ENCODE data around the gene MT1H. TPM values are rescaled to one million over a fixed set of nuclear protein-coding genes. Genes with fewer than 3 reads are reported as not detected.

The MT1H gene
- total RNA-seq, 2 experiments from 2014 or later, result 0.70 TPM; not detected in 1

DNA sequence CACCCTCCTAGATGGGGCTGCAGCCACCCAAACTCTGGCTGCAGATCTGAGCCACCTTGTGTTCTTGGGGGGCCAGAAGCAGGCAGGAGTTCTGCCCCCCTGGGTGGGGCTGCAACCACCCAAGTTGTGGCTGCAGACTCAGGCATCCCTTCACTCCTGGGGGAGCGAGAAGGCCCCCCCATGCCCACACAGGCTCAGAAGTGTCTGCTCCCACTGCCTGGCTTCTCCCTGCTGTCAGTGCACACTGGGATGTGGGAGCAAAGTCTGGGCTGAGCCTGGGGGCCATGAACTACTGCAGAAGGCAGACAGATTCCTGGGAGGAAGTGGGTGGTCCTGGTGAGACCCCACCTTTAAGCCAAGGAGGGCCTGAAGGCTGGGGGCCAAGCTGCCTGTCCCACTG is 25.6 kb downstream of the MT1H start:
- no peaks in the 10 kb centered on the region for H3K27me3 Mint-ChIP-seq
- H3K36me3 Mint-ChIP-seq, result no peaks in the 10 kb centered on the region
- ChIA-PET CTCF (interaction anchor here (0.7 kb wide), 1 partner anchor 11 kb away, joined by 4 read pairs; no protein-coding TSS in a partner anchor), POLR2A (no interaction called here)
- no peak for DNase-seq
- H3K9me3 Mint-ChIP-seq, result no peaks in the 10 kb centered on the region
- H3K4me1 Mint-ChIP-seq (ENCODE audit: low read depth), result no peaks in the 10 kb centered on the region
- no peak overlapping the region for H3K4me3 Mint-ChIP-seq
- H3K27ac Mint-ChIP-seq, result no peak overlapping the region
- intact Hi-C loops (cut with micrococcal nuclease), result no loop called here

GRCh38 chr16:56697456-56698155 is 28.0 kb downstream of the MT1H start:
- POLR2A ChIA-PET, result no interaction called here
- no peaks in the 10 kb centered on the region for H3K36me3 Mint-ChIP-seq
- H3K4me3 Mint-ChIP-seq, result no peak overlapping the region
- no peaks in the 10 kb centered on the region for H3K27me3 Mint-ChIP-seq
- H3K9me3 Mint-ChIP-seq, result no peaks in the 10 kb centered on the region
- no peak for DNase-seq
- CTCF ChIA-PET, result interaction anchor here (2.2 kb wide), 1 partner anchor 121 kb away, joined by 8 read pairs; no protein-coding TSS in a partner anchor
- intact Hi-C loops (cut with micrococcal nuclease), result no loop called here
- H3K4me1 Mint-ChIP-seq (ENCODE audit: low read depth), result peaks cover 7% of the 10 kb centered on the region
- H3K27ac Mint-ChIP-seq, result no peak overlapping the region

- intact Hi-C loops (cut with micrococcal nuclease), result no loop called here
- no peaks in the 10 kb centered on the region for H3K9me3 Mint-ChIP-seq
- H3K36me3 Mint-ChIP-seq, result no peaks in the 10 kb centered on the region
- peaks cover 7% of the 10 kb centered on the region for H3K4me1 Mint-ChIP-seq (ENCODE audit: low read depth)
- H3K4me3 Mint-ChIP-seq, result no peak overlapping the region
- no peak for DNase-seq
- POLR2A ChIA-PET, result interaction anchor here (0.9 kb wide), 1 partner anchor 17 kb away, joined by 3 read pairs; no protein-coding TSS in a partner anchor
- CTCF ChIA-PET, result interaction anchor here (1.3 to 4.0 kb wide), 6 partner anchors 17 to 186 kb away, joined by 3 to 140 read pairs (median 30); partner anchors contain the start of gene MT1X
- H3K27me3 Mint-ChIP-seq, result no peaks in the 10 kb centered on the region
- H3K27ac Mint-ChIP-seq, result no peak overlapping the region
These were observed 30.6 kb downstream of the MT1H start for GRCh38 chr16:56700195-56700594.

- Mint-ChIP-seq H3K9me3 (no peaks in the 10 kb centered on the region), H3K27me3 (no peaks in the 10 kb centered on the region), H3K4me1 (ENCODE audit: low read depth) (peaks cover 7% of the 10 kb centered on the region), H3K27ac (no peak overlapping the region), H3K36me3 (no peaks in the 10 kb centered on the region), H3K4me3 (no peak overlapping the region)
- POLR2A ChIA-PET, result interaction anchor here (0.9 kb wide), 1 partner anchor 18 kb away, joined by 3 read pairs; no protein-coding TSS in a partner anchor
- intact Hi-C loops (cut with micrococcal nuclease), result no loop called here
- CTCF ChIA-PET, result interaction anchor here (1.3 to 4.0 kb wide), 9 partner anchors 17 to 186 kb away, joined by 3 to 140 read pairs (median 24); partner anchors contain the start of genes MT1X and MT2A
- no peak for DNase-seq
These were observed 31.0 kb downstream of the MT1H start for GRCh38 chr16:56700631-56701030.

DNA sequence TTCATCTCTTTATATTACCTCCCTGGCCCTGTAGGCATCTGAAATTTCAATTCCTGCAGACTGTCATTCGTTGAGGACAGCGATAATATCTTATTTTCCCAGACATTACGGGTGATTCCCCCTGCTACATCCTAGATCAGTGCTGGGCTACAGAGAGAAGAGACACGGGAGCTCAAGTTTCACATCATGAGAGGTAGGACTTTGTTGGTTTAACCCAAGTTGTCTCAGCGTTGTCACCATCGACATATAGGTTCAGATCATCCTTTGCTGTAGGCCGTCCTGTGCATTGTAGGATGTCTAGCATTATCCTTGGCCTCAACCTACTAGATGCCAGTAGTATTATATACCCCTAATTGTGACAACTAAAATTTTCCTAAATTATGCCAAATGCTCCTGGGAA is 31.9 kb downstream of the MT1H start:
- DNase-seq, result no peak
- H3K27me3 Mint-ChIP-seq, result no peaks in the 10 kb centered on the region
- H3K27ac Mint-ChIP-seq, result no peak overlapping the region
- no peak overlapping the region for H3K4me3 Mint-ChIP-seq
- H3K36me3 Mint-ChIP-seq, result no peaks in the 10 kb centered on the region
- ChIA-PET CTCF (interaction anchor here (0.6 to 4.0 kb wide), 48 partner anchors 9 to 758 kb away, joined by 3 to 140 read pairs (median 6); partner anchors contain the start of genes BBS2, MT1F, MT1X and MT2A), POLR2A (interaction anchor here (0.7 to 1.4 kb wide), 2 partner anchors 19 to 100 kb away, joined by 3 to 4 read pairs; no protein-coding TSS in a partner anchor)
- peaks cover 7% of the 10 kb centered on the region for H3K4me1 Mint-ChIP-seq (ENCODE audit: low read depth)
- intact Hi-C loops (cut with micrococcal nuclease), result no loop called here
- no peaks in the 10 kb centered on the region for H3K9me3 Mint-ChIP-seq

DNA sequence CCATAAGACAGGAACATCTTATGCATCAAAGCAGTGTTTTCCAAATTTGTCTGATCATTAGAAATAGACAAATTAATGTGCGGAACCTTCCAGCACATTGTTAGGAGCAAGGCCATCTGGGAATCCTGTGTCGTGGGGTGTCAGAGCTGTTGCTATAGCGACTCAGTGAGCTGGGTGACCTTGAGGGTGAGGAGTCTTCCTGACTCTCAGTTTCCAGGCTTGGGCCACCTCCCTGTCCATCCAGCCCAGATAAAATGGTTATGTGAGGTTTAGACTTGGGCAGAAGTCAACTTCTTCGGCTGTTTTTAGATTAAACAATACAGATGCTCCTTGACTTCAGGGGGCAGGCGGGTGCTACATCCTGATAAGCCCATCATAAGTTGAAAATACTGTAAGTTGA is 33.2 kb downstream of the MT1H start:
- Mint-ChIP-seq H3K4me3 (no peak overlapping the region), H3K27me3 (no peaks in the 10 kb centered on the region), H3K36me3 (no peaks in the 10 kb centered on the region), H3K4me1 (ENCODE audit: low read depth) (peaks cover 7% of the 10 kb centered on the region), H3K9me3 (no peaks in the 10 kb centered on the region), H3K27ac (no peak overlapping the region)
- ChIA-PET CTCF (interaction anchor here (0.6 to 4.0 kb wide), 30 partner anchors 13 to 761 kb away, joined by 3 to 140 read pairs (median 7); partner anchors contain the start of genes BBS2 and MT1X), POLR2A (interaction anchor here (1.4 kb wide), 1 partner anchor 102 kb away, joined by 4 read pairs; no protein-coding TSS in a partner anchor)
- no peak for DNase-seq
- intact Hi-C loops (cut with micrococcal nuclease), result loop anchor here (1.0 kb wide), 7 partner anchors 21 to 189 kb away; partner anchors contain the start of gene MT1X

GRCh38 chr16:56708525-56709442 is 39.2 kb downstream of the MT1H start:
- Mint-ChIP-seq H3K9me3 (no peaks in the 10 kb centered on the region), H3K36me3 (no peaks in the 10 kb centered on the region), H3K27ac (no peak overlapping the region), H3K4me1 (ENCODE audit: low read depth) (peaks cover 13% of the 10 kb centered on the region), H3K4me3 (no peak overlapping the region), H3K27me3 (no peaks in the 10 kb centered on the region)
- ChIA-PET CTCF (interaction anchor here (1.6 kb wide), 1 partner anchor 132 kb away, joined by 4 read pairs; no protein-coding TSS in a partner anchor), POLR2A (no interaction called here)
- intact Hi-C loops (cut with micrococcal nuclease), result no loop called here
- no peak for DNase-seq

DNA sequence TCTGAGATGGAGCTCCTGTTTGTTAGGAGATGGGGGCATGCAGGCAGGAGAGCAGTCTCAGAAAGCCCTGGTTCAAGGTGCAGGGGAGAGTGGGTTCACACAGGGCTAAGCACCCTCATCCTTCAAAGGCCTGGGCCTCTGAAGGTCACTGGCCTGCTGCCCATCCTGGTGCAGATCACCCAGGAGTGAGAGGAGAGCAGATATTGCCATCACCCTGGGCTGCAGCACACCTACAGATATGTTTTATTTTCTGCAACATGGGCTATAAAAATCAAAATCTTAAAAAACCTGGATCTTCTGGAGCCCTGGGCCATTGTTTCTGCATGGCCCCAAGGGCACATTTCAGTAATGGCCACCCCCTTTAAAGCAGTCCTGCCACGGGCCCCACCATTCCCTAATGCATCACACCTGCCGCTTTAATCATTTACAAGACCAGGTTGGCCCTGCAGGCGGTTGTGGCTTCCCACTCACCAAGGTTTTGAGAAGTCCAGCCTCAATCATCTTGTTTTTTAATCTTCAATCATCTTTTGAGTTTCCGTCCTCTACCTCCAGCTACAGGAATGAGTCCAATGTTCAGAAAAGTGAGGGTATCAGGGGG is 39.9 kb downstream of the MT1H start:
- POLR2A ChIA-PET, result no interaction called here
- Mint-ChIP-seq H3K4me3 (no peak overlapping the region), H3K27me3 (no peaks in the 10 kb centered on the region), H3K4me1 (ENCODE audit: low read depth) (peaks cover 13% of the 10 kb centered on the region), H3K36me3 (no peaks in the 10 kb centered on the region), H3K9me3 (no peaks in the 10 kb centered on the region), H3K27ac (no peak overlapping the region)
- CTCF ChIA-PET, result interaction anchor here (1.6 kb wide), 1 partner anchor 133 kb away, joined by 4 read pairs; no protein-coding TSS in a partner anchor
- no peak for DNase-seq
- intact Hi-C loops (cut with micrococcal nuclease), result no loop called here

- H3K27ac Mint-ChIP-seq, result no peak overlapping the region
- no peak for DNase-seq
- intact Hi-C loops (cut with micrococcal nuclease), result no loop called here
- H3K4me3 Mint-ChIP-seq, result no peak overlapping the region
- no peaks in the 10 kb centered on the region for H3K27me3 Mint-ChIP-seq
- H3K4me1 Mint-ChIP-seq (ENCODE audit: low read depth), result peaks cover 13% of the 10 kb centered on the region
- no peaks in the 10 kb centered on the region for H3K36me3 Mint-ChIP-seq
- ChIA-PET CTCF (no interaction called here), POLR2A (no interaction called here)
- H3K9me3 Mint-ChIP-seq, result no peaks in the 10 kb centered on the region
These were observed 40.6 kb downstream of the MT1H start for GRCh38 chr16:56710181-56710737.

DNA sequence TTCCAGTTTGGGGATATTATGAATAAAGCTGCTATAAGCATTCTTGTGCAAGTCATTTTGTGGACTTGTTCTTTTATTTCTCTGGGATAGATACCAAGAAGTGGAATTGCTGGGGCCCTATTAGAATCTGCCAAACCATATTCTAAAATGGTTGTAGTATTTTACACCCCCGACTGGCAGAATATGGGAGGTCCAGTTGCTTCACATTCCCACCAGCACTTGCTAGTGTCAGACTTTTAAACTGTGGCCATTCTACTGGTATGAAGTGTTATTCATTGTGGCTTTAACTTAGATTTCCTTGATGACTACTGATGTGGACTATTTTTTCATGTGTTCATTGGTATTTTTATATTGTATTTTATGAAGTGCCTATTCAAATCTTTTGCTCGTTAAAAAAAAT is 42.2 kb downstream of the MT1H start:
- H3K4me3 Mint-ChIP-seq, result no peak overlapping the region
- no peak for DNase-seq
- H3K9me3 Mint-ChIP-seq, result no peaks in the 10 kb centered on the region
- ChIA-PET CTCF (no interaction called here), POLR2A (no interaction called here)
- no peaks in the 10 kb centered on the region for H3K27me3 Mint-ChIP-seq
- peaks cover 13% of the 10 kb centered on the region for H3K4me1 Mint-ChIP-seq (ENCODE audit: low read depth)
- no peak overlapping the region for H3K27ac Mint-ChIP-seq
- intact Hi-C loops (cut with micrococcal nuclease), result no loop called here
- no peaks in the 10 kb centered on the region for H3K36me3 Mint-ChIP-seq

DNA sequence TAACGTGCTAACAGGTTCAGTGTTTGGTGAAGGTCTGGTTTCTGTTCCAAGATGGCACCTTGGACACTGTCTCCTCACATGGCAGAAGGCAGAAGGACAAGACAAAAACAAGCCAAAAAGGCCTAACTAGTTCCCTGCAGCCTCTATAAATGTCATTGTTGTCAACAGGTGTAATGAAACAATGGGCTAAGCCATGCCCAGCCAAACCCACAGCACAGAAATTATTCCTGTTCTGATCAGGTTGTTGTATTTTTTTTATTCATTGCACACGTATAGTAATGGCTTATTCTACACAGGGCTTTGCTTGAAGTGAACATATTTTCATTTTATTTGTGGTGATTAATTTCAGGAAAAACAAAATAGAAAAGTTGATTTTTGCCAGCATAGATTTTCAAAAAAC is 44.2 kb downstream of the MT1H start:
- Mint-ChIP-seq H3K9me3 (no peaks in the 10 kb centered on the region), H3K27me3 (no peaks in the 10 kb centered on the region), H3K4me1 (ENCODE audit: low read depth) (peaks cover 6% of the 10 kb centered on the region), H3K4me3 (no peak overlapping the region), H3K36me3 (no peaks in the 10 kb centered on the region), H3K27ac (no peak overlapping the region)
- intact Hi-C loops (cut with micrococcal nuclease), result no loop called here
- CTCF ChIA-PET, result interaction anchor here (0.8 kb wide), 1 partner anchor 12 kb away, joined by 3 read pairs; no protein-coding TSS in a partner anchor
- POLR2A ChIA-PET, result no interaction called here
- DNase-seq, result no peak
